ENCODE results near the gene DIS3L2.
"Not testable (repeated sequence)": the region's sequence is repeated elsewhere in the genome, so short reads cannot be mapped to it uniquely, and the experiment has no call there.

DIS3L2 gene

GRCh38 chr2:232377841-232378734 is 416.6 kb downstream of the DIS3L2 start:
- no peak for DNase-seq

- DNase-seq: not testable (repeated sequence)
Observed at GRCh38 chr2:232378735-232379151, 417.2 kb downstream of the DIS3L2 start, which contains the start of gene ALPP. TSS of gene ALPP (plus strand) at chr2:232378751. CDS start at chr2:232378803, 52 bp downstream.

- DNase-seq: not testable (repeated sequence)
Observed at GRCh38 chr2:232379610-232380590, 418.4 kb downstream of the DIS3L2 start.

GRCh38 chr2:232381204-232382031 is 419.9 kb downstream of the DIS3L2 start:
- DNase-seq: not testable (repeated sequence)

- DNase-seq: no peak
Observed at GRCh38 chr2:232382331-232383225, 421.1 kb downstream of the DIS3L2 start.

- no peak for DNase-seq
Observed at GRCh38 chr2:232384466-232384865, 423.0 kb downstream of the DIS3L2 start.

GRCh38 chr2:232385058-232385457 is 423.5 kb downstream of the DIS3L2 start:
- DNase-seq: not testable (repeated sequence)

GRCh38 chr2:232385660-232386489 is 424.4 kb downstream of the DIS3L2 start:
- DNase-seq: peak; percentile 9

- no peak for DNase-seq
Observed at GRCh38 chr2:232386490-232386739, 424.9 kb downstream of the DIS3L2 start.
